GM21529 (cell line): ENCODE data around the gene ECE2.

Experiments
- ATAC-seq: cut with Tn5 transposase; IDR thresholded peaks from one replicate; pipeline ENCODE4 v1.9.1; 2021; ENCODE audit not compliant: unreplicated experiment

Gene ECE2

DNA sequence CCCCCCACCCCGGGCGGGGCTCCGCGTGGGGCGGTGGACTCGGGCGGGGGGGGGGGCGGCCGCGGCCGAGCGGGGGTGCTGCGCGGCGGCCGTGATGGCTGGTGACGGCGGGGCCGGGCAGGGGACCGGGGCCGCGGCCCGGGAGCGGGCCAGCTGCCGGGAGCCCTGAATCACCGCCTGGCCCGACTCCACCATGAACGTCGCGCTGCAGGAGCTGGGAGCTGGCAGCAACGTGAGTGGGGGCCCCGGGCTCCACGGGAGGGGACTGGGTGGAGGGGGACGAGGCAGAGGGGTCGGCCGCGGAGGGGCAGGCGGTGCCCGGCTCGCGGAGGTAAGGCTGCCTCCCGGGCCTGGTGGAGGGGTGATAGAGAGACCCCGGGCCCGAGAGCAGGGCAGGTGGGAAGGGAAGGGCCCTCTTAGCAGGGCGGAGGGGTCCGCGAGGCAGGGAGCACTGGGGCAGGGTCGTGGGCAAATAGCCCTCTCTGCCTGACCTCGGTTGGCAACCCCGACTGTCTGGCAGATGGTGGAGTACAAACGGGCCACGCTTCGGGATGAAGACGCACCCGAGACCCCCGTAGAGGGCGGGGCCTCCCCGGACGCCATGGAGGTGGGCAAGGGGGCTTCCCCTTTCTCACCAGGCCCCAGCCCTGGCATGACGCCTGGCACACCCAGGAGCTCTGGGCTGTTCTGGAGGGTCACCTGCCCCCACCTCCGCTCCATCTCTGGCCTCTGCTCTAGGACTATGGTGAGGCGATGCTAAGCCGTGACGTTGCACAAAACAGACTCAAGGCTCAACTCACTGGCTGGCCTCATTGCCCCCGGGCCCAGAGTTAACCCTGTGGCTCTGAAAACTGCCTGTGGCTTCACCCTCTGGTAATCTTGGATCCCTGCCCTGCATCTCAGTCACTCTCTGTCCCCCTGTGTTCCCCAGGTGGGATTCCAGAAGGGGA lies at the start of gene ECE2:
ECE2 (plus strand) TSS at position 62 of the 950 bp plus-strand sequence; CDS start at position 194, 132 bp downstream.
- ATAC-seq, result no peak

DNA sequence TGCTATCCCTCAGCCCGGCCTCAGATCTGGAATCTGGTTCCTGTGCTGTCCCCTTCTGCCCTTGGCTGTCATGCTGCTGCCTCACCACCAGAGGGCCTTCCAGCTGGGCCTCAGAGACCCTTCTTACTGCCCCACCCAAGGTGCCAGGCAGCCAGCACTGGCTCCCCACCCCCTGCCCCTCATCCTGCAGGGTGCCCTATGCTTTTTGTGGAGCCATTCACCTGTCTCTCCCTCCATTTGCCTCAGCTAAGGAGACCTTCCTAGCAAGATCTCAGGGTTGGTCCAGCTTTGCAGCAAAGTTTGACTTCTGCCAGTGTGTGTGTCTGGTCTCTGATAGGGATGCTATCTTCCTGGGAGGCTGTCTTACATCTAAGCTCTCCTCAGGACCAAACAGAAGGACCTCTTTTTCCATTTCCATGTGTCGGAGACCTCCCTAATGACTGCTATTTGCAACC lies 48.3 kb upstream of the ECE2 start:
- ATAC-seq, result peak; percentile 53

DNA sequence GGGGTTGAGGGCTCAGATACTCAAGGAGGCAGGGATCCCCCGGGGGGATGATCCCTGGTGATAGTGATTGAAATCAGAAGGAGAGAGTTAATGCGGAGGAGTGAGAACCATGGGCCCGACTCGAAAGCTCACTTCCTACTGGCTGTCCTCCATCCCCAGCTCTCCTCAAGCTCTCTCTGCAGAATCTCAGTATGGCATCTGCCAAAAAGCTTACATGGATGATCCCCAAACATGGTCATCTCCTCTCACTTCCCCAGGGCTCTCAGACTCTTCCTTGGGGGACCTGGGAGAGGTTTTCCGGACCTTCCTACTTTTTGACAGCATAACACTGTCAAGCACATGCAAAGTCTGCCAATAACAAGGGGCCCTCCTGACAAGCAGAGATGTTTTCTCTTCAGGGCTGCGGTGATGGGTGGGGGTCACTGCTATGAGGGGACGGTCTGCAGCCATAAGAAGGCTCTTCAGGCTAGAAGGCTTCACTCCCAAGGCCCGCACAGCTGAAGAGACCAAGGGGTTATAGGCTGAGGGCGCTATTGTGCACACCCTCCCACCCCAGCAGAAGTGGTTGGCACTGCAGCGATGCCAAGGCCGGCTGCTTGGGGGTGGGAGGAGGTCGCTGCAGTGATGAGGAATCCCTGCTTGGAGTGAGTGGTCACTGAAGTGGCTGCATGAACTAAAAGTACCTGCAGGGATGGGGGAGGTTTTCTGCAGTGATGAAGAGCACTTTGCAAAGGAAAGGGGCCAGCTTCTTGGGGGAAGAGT lies 47.3 kb upstream of the ECE2 start:
- no peak for ATAC-seq

DNA sequence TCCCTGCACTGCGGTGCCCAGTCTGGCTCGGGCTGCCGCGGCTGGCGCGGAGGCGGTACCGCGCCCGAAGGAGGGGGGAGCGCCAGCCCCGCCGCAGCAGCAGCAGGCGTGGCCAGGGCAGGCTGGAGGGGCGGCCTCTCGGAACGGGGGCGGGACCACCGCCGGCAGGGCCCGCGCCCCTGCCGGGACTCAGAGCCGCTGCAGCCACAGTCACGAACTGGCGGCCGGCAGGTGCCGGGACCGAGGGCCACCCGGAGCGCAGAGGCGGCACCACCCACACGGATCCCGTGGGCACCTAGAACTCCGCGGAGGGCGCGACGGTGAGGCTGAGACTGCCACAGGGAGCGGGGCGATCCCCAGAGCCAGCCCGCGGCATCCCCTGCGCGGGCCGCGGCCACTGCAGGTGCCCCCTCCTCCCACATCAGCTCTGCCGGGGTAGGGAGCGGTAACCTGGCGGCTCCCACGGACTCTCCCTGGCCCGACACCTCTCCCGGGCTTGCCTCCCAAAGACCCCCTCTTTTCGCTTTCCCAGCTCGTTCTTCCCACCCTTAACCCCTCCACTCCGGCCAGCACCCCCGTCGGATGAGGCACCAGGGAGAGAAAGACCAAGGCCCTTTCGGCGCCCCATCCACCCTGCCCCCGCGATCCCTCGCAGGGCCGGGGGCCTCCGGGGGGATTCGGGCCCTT lies 46.3 kb upstream of the ECE2 start, which contains the start of gene VWA5B2:
VWA5B2 (plus strand) TSS at position 192 of the 687 bp plus-strand sequence. CDS start 944 bp downstream, outside the sequence.
- ATAC-seq, result peak; percentile 71

DNA sequence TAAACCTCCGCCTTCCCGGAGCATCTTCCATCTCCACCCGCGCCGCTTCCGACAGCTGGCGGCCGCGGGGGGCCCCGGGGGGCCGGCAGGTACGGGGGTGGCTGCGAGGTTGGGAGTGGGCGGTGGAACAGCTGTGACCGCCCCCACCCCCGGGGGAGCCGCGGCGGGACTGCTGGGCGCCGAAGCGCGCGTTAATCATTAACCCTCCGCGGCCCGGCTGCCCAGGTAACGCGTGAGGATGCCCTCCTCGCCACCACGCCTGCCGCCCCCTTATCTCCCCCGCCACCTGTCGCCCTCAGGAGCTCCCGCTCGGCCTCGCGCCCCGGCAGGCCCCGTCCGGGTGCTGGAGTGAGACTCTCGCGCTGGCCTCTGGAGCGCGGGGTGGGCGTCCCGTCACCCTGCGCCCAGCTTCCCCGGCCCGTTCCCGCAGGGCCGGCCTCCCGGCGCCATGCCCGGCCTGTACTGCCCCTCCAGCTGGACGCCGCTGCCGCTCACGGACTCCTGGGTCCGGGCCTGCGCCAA lies 45.7 kb upstream of the ECE2 start:
- no peak for ATAC-seq

DNA sequence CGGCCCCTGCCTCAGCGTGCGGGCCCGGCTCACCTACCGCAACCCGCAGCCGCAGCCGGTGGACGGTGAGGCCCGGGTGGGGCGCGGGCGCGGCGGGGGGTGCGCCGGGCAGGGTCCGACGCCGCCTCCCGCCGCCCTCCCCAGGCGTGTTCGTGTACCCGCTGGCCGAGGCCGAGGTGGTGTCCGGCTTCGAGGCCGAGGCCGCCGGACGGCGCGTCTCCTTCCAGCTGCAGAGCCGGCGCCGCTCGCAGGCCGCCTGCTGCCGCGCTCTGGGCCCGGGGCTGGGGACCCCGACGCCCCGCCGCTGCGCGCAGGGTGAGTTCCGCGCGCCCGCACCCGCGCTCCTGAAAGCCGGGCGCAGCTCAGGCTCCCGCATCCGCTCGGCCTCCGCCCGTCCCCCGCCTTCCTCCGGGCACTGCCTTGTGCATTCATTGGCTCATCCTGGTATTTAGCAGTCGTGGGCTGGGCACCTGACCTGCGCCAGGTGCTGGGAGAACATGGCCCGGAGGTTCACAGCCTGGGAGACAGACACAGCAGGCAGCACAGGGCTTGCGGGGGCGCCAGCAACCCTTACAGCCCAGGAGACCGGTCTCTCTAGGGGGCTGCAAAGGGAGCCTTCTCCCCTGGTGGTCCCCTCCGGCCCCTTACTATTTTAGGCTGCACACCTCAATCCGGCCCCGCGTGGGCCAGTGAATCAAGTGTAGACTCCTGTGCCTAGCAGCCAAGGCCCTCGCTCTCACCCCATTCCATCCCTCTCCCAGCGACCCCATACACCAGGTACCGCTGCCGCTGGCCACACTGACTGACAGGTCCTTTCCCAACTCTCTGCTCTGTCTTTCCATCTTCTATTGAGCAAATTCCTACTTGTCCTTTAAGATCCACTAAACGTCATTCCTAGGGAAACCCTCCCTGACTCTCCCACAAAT lies 45.0 kb upstream of the ECE2 start:
- no peak for ATAC-seq

DNA sequence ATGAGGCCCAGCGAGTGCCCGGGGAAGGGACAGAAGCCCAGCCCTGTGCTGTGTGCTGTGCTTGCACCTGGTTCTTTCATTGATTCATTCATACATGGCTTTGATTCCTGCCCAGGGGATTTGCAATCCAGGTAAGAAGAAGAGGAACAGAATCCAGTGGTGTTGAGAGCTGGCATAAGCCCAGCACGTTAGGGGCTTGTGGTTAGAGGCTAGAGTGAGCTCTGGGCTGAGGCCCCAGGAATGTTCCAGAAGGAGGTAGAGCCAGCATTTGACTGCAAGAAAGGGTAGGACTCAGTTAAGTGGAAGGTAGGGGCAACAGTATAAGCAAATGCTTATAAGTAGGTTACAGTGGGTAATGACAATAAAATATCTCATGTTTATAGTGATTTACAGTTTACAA lies 44.2 kb upstream of the ECE2 start:
- ATAC-seq, result no peak

DNA sequence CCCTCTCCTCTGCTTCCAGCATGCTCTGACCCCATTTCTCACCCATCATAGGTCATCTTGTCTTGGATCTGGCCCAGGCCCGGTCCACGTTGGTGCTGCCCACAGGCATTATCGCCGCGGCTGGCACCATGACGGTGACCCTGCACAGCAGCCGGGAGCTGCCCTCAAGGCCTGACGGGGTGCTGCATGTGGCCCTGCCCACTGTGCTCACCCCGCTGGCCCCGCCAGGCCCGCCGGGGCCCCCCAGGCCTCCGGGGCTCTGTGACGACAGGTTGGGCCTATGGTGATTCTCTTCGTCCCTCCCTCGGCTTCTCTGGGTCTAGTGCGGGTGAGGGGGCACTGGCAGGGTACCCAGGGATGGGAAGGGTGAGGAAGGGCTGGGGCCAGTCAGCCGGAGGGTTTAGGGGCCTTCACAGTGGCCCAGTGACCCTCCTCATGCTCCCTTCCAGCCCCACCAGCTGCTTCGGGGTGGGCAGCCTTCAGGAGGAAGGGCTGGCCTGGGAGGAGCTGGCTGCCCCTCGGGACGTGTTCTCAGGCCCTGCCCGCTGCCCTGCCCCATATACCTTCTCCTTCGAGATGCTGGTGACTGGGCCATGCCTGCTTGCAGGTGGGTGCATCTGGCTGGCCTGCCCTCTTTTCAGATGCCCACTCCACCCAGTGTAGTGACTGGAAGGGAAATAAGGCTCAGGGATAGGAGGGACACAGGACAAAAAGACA lies 42.5 kb upstream of the ECE2 start:
- no peak for ATAC-seq

DNA sequence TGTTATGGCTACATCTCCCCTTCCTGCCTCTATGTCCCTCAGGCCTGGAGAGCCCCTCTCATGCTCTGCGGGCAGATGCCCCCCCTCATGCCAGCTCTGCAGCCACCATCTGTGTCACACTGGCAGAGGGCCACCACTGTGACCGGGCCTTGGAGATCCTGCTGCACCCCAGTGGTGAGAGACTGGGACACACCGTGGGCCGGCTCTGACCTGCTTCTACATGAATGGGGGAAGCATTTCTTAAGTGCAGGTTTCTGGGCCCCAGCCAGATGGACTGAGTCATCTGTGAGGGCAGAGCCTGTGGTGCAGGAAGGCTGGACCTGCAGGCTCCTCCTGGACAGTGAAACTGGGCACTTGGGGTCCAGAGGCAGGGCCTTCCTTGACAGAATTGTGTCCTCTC lies 41.6 kb upstream of the ECE2 start:
- ATAC-seq, result no peak

DNA sequence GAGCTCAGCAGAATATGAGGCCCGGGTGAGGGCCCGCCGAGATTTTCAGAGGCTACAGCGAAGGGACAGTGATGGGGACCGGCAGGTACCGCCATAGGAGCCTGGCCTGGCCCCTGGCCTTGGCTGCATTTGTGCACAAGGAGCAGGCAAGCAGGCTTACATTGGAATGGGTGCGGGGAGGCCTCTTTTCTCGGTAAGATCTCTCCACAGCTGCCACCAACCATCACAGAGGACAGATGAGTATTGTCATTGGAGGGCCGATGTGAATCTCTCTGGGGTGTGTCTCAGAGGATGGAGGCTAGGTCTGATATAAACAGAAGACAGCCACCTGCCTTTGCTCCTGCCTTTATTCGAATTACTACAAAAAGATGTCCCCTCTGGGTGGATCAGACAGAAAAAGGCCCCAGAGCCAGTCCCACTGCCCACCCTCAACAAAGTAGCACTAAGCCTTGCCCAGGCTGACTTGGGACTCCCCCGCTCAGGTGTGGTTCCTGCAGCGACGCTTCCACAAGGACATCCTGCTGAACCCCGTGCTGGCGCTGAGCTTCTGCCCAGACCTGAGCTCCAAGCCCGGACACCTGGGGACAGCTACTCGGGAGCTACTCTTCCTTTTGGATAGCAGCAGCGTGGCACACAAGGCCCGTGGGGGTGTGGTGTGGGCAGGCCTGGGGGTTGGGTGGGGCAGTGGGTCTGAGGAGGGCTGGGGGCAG lies 41.0 kb upstream of the ECE2 start:
- ATAC-seq, result no peak

DNA sequence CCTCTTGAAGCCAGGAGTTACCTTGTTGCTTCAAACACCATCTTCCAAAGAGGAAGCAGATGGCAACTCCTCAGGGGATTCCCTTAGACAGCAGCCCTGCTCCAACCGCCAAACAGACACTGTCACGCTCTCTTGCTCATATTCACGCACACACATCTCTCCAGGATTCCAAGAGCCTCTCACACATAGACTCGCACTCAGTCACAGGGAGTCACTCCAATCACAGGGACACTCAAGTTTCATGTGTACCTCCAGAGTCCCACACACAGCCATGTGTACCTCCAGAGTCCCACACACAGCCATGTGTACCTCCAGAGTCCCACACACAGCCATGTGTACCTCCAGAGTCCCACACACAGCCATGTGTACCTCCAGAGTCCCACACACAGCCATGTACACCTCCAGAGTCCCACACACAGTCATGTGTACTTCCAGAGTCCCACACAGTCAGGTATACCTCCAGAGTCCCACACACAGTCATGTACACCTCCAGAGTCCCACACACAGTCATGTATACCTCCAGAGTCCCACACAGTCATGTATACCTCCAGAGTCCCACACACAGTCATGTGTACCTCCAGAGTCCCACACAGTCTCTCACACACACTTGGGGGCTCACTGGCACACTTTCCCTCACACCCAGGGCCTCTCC lies 40.3 kb upstream of the ECE2 start:
- no peak for ATAC-seq

DNA sequence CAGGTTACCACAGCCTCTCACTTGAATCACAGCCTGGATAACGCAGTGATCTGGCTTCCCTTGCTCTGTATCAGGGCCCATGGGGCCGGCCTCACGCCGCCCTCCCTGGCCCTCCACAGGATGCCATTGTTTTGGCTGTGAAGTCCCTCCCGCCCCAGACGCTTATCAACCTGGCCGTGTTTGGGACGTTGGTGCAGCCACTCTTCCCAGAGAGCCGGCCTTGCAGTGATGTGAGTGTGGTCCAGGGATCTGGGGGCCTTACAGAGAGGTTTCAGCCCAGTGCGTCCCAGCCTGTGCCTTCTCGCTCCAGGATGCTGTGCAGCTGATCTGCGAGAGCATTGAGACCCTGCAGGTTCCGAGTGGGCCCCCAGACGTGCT lies 39.8 kb upstream of the ECE2 start:
- no peak for ATAC-seq

DNA sequence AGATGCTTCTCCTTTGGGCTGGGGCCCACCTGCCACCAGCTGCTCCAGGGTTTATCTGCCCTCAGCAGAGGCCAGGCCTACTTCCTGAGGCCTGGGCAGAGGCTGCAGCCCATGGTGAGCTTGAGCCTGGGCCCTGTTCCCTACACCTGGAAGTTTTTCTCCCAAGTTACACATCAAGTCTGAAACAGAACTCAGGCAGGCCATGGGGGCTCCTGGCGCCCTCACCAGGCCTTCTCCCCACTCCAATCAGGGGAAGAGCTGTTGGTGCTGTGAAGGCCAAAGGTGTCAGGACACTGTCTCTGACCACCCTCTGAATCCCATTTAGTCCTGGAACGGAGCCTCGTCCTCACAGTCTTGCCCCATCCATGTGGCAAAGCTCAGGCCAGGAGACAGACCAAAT lies 39.2 kb upstream of the ECE2 start:
- ATAC-seq, result no peak

DNA sequence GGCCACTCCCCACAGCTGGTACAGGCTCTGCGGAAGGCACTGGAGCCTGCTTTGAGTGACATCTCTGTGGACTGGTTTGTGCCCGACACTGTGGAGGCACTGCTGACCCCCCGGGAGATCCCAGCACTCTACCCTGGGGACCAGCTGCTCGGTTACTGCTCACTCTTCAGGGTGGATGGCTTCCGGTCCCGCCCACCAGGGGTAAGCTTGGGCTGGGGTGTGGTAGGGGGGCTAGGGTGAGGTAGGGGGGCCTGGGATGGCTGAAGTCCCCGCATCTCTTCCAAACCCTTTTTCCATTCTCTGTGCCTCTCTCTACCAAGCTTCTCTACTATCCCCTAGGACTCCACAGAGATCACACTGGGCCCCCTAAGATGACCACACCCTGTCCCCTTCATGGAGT lies 38.6 kb upstream of the ECE2 start:
- ATAC-seq, result no peak

DNA sequence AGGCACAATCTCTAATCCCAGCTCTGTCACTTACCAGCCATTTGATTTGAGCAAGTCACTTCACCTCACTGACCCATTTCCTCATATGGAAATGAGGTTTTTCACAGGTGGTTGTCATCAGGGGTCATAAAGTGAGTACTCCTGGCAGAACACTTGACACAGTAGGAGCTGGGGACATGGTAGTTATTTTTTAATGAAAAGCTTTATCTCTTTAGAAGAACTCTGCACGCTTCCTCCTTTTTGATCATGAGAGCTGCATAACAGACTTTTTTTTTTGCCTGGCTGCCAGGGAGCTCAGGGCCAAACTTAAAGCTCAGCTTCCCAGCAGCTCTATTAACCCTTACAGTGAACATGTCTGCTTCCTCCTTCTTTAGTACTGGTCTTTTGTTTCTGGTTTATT lies 38.0 kb upstream of the ECE2 start:
- no peak for ATAC-seq

DNA sequence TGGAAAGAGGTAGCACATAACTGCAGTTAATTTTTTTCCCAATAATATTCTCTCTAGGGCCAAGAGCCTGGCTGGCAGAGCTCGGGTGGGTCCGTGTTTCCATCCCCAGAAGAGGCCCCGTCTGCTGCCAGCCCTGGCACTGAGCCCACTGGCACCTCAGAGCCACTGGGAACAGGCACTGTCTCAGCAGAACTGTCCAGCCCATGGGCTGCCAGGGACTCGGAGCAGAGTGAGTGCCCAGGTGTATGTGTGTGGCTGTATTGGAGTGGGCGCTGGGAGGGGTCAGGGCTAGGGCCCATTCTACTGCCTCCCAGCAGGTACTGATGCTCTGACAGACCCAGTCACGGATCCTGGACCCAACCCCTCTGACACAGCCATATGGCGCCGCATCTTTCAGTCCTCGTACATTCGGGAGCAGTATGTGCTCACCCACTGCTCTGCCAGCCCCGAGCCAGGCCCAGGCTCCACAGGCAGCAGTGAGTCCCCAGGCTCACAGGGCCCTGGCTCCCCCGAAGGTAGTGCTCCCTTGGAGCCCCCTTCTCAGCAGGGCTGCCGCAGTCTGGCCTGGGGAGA lies 37.5 kb upstream of the ECE2 start:
- no peak for ATAC-seq

DNA sequence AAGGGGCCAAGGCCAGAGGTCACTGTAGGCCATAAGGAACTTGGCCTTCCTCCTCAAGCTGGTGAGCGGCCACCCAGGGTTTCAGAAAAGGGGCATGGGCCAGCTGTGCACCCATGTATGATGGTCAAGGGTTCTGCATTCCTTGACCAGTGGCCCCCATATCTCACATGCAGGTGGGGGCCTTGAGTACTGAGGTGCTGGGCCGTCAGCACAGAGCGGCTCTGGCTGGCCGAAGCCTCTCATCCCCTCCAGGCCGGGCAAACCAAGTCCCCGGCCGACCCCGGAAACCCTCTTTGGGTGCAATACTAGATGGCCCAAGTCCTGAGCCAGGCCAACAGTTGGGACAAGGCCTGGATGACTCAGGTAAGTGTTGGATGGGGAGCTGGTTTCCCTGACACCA lies 36.6 kb upstream of the ECE2 start:
- no peak for ATAC-seq

DNA sequence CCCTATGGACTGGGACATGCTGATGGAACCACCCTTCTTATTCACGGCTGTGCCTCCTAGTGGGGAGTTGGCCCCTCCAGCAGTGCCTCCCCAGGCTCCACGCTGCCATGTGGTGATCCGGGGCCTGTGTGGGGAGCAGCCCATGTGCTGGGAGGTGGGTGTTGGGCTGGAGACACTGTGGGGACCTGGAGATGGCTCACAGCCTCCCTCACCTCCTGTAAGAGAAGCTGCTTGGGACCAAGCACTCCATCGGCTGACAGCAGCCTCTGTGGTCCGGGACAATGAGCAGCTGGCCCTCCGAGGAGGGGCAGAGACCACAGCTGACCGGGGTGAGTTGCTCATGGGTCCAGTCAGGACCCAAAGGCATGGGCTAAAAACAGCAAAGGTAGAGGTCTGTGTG lies 36.1 kb upstream of the ECE2 start:
- ATAC-seq, result no peak
